IPS-NIHi11 (cell line): ENCODE measurements around the gene RFX2.
"Not testable (repeated sequence)": the region's sequence is repeated elsewhere in the genome, so short reads cannot be mapped to it uniquely, and the experiment has no call there.

Experiments
- DNase-seq: peaks from one replicate; pipeline ENCODE4 v3.0.0; 2012; ENCODE audit warnings: mixed read lengths, low spot score

The RFX2 gene

GRCh38 chr19:5990289-5990797, 120.0 kb downstream of the RFX2 start:
- peak; percentile 83 for DNase-seq

- DNase-seq, result no peak
Measured at GRCh38 chr19:5989388-5990074, 120.8 kb downstream of the RFX2 start.

- no peak for DNase-seq
Measured at GRCh38 chr19:5988517-5989387, 121.5 kb downstream of the RFX2 start.

- peak; percentile 85 for DNase-seq
Measured at GRCh38 chr19:5987077-5987818, 123.1 kb downstream of the RFX2 start.

- DNase-seq, result not testable (repeated sequence)
Measured at GRCh38 chr19:5985837-5986236, 124.5 kb downstream of the RFX2 start.

- no peak for DNase-seq
Measured at GRCh38 chr19:5985098-5985783, 125.1 kb downstream of the RFX2 start.

GRCh38 chr19:5984600-5984999, 125.7 kb downstream of the RFX2 start:
- no peak for DNase-seq

GRCh38 chr19:5983367-5983955, 126.8 kb downstream of the RFX2 start:
- no peak for DNase-seq

GRCh38 chr19:5978606-5979552, 131.4 kb downstream of the RFX2 start:
- DNase-seq, result no peak

GRCh38 chr19:5977785-5978605, 132.3 kb downstream of the RFX2 start, which contains the start of gene RANBP3:
Gene RANBP3, minus strand, starts transcription at chr19:5978140. Its CDS starts 58 bp downstream, at chr19:5978082.
- DNase-seq, result peak; percentile 100

- DNase-seq, result no peak
Measured at GRCh38 chr19:5977222-5977784, 133.0 kb downstream of the RFX2 start.

GRCh38 chr19:5976768-5977167, 133.5 kb downstream of the RFX2 start:
- DNase-seq, result no peak

- DNase-seq, result no peak
Measured at GRCh38 chr19:5975388-5975728, 134.9 kb downstream of the RFX2 start.

- DNase-seq, result no peak
Measured at GRCh38 chr19:5974721-5975387, 135.4 kb downstream of the RFX2 start.

GRCh38 chr19:5973867-5974635, 136.2 kb downstream of the RFX2 start:
- DNase-seq, result no peak

- no peak for DNase-seq
Measured at GRCh38 chr19:5973376-5973775, 136.9 kb downstream of the RFX2 start.

- DNase-seq, result no peak
Measured at GRCh38 chr19:5972355-5972731, 138.0 kb downstream of the RFX2 start.
